Effector CD4-positive, alpha-beta T cell (primary cell): ENCODE results near the gene TACR1.

Source experiments
- DNase-seq: peaks from one replicate; pipeline ENCODE4 v3.0.0-alpha.2; 2020

Gene TACR1

GRCh38 chr2:75042823-75043222 is 156.5 kb downstream of the TACR1 start:
- no peak for DNase-seq

- no peak for DNase-seq
These were observed 157.4 kb downstream of the TACR1 start for GRCh38 chr2:75041731-75042600.

DNA sequence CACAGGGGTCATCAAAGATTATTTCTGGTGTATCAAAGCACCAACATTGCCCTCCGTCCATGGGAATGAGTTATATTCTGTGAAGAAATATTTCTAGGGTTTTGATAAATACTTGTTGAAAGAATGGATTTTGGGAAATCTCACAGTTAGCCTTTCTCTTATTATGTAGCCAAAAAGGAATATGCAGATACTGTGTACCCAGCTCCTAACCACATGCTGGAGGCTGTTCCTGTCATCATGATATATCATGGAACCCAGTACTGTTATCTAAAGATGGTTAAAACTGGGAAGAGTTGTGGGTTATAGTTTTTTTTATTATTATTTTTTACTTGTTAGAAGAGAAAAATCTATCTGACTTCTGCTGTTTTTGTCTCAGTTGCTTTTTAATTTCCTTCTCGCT is 158.1 kb downstream of the TACR1 start:
- DNase-seq = no peak

GRCh38 chr2:75035444-75036353 is 163.6 kb downstream of the TACR1 start:
- no peak for DNase-seq

DNA sequence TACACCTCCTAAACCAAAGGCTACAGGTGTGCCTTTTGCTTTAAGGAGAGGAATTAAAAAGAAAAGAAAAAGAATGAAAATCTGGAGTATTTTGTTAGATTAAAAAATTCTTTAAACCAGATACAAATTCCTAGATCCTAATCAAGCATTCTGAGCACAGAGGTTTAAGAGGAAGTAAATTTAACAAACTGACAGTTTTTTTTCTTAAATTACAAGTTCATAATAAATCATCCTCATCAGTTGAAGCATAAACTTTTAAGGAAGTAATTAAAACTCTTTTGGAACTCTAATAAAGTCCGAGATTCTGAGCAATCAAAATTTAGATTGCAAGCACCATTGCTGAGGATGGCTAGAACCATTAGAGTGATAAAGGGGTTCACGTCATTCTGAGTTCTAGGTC is 165.8 kb downstream of the TACR1 start:
- no peak for DNase-seq

DNA sequence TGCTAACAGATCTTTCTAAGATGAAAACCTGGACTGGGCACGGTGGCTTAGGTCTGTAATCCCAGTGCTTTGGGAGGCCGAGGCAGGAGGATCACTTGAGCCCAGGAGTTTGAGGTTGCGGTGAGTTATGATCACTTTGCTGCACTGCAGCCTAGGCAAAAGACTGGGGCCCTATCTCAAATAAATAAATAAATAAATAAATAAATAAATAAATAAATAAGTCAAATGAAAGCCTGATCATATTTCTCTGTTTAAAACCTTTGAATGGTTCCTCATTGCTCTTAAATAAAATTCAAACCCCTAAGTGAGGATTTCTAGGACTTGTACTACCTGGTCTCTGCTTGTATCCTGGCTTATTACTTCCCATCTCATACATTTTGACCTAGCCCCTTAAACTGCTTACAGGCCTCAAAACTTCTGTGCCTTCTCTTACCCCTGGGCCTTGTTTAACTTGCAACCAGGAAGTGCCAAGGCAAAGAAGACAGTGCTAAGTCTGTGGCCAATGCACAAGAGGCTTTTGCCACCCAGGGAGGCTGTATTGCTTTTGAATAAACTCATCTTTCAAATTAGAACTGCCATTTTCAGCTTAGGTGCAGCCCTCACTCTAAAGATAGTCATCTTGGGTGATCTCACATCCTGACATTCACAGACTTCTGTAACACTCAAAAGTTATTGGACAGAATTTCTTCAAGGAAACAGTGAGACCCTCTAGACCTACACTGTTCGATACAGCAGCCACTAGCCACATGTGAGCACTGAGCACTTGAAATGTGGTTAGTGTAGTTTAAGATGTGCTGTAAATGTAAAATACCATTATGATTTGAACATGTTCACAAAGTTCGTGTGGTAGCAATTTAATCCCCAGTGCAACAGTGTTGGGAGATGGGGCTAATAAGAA is 167.2 kb downstream of the TACR1 start:
- no peak for DNase-seq

- no peak for DNase-seq
These were observed 168.1 kb downstream of the TACR1 start for GRCh38 chr2:75031171-75031570.

- DNase-seq = no peak
These were observed 168.9 kb downstream of the TACR1 start for GRCh38 chr2:75030218-75031009.

DNA sequence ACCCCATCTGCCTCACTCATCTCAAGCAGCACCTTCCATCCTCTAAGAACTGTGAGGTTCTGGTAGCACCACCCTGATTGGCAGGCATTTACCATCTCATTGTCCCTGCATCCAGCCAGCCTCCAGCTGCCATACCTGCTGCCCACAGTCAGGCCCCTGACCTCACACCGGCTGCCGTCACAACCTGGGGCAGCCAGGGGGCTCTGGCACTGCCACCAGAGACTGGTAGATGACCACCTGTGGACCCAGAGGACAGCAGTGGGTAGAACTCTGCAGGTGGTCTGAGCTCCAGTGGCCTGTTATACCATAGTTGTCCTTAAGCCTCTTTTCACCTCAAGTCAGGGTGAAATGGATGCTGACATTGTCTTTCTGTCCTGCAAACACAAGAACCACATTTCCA is 171.4 kb downstream of the TACR1 start:
- DNase-seq = no peak

GRCh38 chr2:75025633-75026380 is 173.5 kb downstream of the TACR1 start:
- no peak for DNase-seq

DNA sequence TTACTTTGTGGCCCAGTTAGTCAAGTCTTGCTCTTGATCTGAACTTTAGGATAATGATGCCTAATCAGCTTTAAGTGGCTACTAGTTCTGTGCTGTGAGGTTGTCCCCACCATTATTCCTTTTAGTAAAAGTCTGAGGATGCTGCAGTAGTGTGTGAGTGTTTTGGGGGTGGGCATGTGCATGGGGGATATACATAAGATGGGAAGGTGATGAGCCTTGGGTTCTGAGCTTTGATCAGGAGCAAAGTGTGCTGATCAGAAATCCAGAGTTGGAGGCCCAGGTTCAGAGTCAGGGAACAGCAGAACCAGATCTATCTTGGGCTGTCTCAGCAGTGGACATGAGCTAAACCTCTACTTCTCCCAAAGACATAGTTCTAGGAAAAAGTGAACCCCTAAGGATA is 174.1 kb downstream of the TACR1 start:
- no peak for DNase-seq

- no peak for DNase-seq
These were observed 175.5 kb downstream of the TACR1 start for GRCh38 chr2:75023666-75024455.

GRCh38 chr2:75022516-75022915 is 176.8 kb downstream of the TACR1 start:
- DNase-seq = no peak

GRCh38 chr2:75021672-75022071 is 177.6 kb downstream of the TACR1 start:
- DNase-seq = no peak

DNA sequence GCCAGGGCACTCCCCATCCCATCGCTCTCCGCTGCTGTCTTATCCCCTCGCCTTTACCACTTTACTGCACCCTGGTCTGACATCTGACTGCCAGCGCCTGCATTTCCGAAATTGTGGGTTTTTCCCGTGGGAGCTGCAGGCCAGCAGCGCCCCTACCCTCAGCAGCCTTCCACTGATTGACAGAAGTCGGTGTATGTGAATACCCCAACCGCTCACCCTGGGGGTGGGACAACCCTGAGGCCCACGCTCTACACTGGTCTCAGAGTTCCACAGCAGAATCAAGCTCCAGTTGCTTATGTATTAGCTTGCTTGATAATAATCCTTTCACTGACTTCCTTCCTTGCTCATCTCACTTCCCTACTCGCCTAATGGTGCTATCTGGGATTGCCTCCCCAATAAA is 178.8 kb downstream of the TACR1 start:
- no peak for DNase-seq

GRCh38 chr2:75019790-75020189 is 179.5 kb downstream of the TACR1 start:
- DNase-seq = no peak

DNA sequence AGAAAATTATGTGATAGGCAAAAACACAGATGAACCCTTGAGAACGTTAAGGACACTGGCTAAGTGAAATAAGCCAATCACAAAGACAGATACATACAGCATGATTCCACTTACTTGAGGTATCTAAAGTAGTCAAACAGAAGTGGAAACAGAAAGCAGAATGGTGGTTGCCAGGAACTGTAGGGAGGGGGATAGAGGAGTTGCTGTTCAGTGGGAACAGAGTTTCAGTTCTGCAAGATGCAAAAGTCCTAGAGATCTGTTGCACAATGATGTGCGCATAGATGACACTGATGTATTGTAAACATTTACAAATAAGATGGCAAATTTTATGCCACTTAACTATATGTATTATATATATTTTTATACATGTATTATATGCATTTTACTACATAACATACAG is 181.2 kb downstream of the TACR1 start:
- DNase-seq = no peak

DNA sequence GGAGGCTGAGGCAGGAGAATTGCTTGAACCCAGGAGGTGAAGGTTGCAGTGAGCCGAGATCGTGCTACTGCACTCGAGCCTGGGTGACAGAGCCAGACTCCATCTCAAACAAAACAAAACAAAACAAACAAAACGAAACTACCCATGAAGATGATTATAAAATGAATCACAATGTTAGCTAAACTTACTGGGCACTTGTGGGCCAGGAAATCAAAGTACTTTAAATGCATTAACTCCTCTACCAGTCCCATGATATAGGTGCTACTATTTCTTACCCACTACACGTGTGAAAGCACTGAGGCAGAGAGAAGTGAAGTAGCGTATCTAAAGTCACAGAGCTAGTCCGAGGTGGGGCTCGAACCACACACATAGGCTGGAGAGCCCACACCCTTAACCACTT is 187.2 kb downstream of the TACR1 start:
- no peak for DNase-seq

DNA sequence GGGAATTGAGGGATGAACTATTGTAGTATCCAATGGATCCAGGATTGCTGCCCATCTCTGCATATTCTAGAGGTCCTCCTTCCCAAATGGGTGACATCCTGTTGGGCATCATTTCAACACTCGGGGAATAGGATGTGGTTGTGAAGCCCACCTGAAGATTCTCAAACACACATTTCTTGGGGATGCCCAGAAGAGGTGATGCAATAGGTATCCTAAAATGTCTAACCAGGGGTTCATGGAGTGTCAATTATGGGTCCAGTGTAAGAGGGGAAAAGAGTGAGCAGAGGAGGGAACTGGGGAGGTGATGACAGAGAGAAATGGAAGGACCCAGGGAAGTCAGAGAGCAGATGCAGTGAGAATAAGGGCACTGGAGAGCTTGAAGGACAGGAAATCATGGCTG is 188.7 kb downstream of the TACR1 start:
- DNase-seq = no peak

GRCh38 chr2:75007819-75008218 is 191.5 kb downstream of the TACR1 start:
- no peak for DNase-seq
